Stomach smooth muscle (tissue), 2 donors: ENCODE results near the gene SLC25A25.

ENCODE experiments used
- H3K27ac ChIP-seq: one replicate; pipeline ENCODE4 v1.7.0; 2013; ENCODE audit warnings: mild to moderate bottlenecking, low read length, inconsistent platforms
- H3K27me3 ChIP-seq, 2 donors: one replicate each; pipeline ENCODE4 v1.7.0; 2013; ENCODE audit warnings: low read length in 2 of 2; ENCODE audit not compliant: insufficient read depth in 2 of 2, control insufficient read depth in 1 of 2
- H3K36me3 ChIP-seq, 2 donors: one replicate each; pipeline ENCODE4 v1.7.0; 2013; ENCODE audit warnings: low read length in 2 of 2; ENCODE audit not compliant: control insufficient read depth in 2 of 2, insufficient read depth in 2 of 2
- H3K4me1 ChIP-seq: one replicate; pipeline ENCODE4 v1.7.0; 2013; ENCODE audit warnings: low read length; ENCODE audit not compliant: control insufficient read depth, insufficient read depth
- H3K4me3 ChIP-seq, 2 donors: one replicate each; pipeline ENCODE4 v1.7.0; 2013; ENCODE audit warnings: low read length in 2 of 2
- H3K9ac ChIP-seq, 2 donors: one replicate each; pipeline ENCODE4 v1.7.0; 2013; ENCODE audit warnings: low read length in 2 of 2, mild to moderate bottlenecking in 1 of 2
- H3K9me3 ChIP-seq, 2 donors: one replicate each; pipeline ENCODE4 v1.7.0; 2013; ENCODE audit warnings: low read length in 2 of 2; ENCODE audit not compliant: control insufficient read depth in 2 of 2
- donor health status: healthy.
- donor health status: Pancreatic carcinoma.

The SLC25A25 gene

DNA sequence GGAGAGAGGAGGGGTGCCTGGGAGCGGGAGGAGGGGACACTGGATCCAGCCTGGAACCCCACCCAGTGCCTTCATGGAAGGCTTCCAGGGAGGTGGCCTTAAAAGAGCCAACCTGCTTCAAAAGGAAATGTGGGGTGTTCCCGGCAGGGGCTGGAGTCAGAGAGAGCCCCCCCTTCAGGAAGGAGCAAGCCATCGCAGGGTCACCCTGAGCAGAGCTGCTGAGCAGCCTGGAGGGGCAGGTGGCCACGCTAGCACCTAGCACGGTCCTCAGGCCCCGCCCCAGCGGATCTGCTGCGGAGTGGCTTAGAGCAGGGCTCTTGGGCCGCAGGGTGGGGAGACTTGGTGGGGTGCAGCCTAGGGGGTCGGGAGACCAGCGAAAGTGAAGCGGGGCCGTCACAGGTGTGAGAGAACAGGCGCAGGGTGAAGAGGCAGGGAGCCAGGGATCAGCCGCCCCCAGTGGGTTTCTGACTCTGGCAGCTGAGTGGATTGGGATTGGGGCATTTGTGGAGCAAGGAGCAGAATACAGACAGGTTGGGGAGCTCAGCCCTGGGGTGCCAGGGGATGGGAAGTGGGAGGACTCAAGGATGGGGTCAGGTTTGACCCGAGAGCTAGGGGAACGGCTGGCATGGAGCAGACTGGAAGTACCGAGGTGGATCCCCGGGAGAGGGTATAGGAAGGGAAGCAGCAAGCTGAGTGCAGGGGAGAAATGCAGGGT, 82.7 kb downstream of the SLC25A25 start:
- no peaks in the 10 kb centered on the region for H3K36me3 ChIP-seq
- H3K4me3 ChIP-seq = no peak overlapping the region
- no peak overlapping the region for H3K27ac ChIP-seq
- H3K9ac ChIP-seq = no peak overlapping the region
- H3K27me3 ChIP-seq = no peaks in the 10 kb centered on the region
- no peaks in the 10 kb centered on the region for H3K9me3 ChIP-seq
- H3K4me1 ChIP-seq = peaks cover 3% of the 10 kb centered on the region

DNA sequence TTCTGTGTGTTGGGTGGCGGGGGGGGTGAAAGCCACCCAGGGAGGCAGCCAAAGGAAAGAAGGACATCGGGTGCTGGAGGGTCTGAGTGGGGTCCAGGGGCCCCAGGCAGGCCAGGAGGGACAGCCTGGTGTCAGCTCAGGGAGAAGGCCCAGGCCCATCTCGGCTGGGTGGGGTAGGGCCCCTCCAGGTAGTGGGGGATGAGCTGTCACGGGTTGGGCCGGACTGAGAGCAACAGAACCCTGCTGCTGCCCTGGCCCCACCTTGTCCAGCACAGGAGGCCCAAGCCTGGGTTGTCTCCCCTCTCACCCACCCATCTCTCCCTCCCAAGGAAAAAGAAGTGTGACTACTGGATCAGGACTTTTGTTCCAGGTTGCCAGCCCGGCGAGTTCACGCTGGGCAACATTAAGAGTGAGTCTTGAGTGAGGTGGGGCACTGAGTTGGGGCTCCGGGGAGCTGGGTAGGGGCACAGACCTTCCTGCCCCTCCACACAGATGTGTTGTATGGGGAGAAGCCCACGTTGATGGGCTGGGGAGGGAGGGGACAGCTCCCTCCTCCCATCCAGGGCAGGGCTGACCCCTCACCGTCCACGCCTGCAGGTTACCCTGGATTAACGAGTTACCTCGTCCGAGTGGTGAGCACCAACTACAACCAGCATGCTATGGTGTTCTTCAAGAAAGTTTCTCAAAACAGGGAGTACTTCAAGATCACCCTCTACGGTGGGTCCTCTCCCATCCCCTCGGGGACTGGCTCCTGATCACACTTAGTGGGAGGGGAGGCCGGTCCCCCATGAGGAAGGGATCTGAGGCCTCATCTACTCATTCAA, 83.5 kb downstream of the SLC25A25 start:
- Histone ChIP-seq H3K9ac (no peak overlapping the region), H3K27me3 (no peaks in the 10 kb centered on the region), H3K9me3 (no peaks in the 10 kb centered on the region), H3K27ac (no peak overlapping the region), H3K4me3 (no peak overlapping the region), H3K4me1 (peaks cover 3% of the 10 kb centered on the region), H3K36me3 (no peaks in the 10 kb centered on the region)

DNA sequence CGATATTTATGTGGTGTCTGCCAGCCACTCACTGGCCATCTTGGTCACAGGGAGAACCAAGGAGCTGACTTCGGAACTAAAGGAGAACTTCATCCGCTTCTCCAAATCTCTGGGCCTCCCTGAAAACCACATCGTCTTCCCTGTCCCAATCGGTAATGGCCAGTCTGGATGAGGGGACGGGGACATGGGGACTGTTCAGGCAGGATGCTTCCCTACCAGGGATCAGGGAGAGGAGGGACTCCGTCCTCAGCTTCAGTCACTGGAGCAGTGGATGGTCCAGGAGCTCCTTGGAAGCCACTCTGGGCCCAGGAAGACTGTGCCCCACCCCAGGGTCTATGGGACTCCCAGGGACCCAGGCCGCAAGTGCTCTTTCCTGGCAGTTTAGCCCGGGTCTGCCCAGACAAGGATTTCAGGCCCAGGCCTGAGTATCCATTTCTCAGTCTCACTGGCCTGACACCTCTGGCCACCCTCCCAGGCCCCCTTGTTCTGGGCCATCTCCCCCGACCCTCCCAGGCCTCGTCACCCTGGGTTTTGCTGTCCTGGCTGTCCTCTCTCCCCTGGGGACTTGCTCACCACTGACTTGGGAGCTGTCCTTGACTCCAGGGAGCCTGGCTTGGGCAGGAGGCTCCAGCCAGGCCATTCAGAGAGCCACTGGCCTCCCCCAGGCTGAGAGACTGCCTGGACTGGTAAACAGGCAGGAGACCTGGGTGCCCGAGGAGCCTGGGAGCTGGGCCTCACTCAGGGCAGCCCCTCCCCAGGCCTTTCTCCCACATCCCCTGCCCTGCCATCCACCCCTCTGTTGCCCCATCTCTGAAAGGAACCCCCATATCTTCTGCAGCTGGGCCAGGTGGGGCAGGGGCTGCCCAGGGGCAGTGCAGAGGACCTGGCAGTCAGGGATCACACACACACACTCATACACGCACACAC, 84.4 kb downstream of the SLC25A25 start:
- Histone ChIP-seq H3K9me3 (no peaks in the 10 kb centered on the region), H3K4me1 (peaks cover 3% of the 10 kb centered on the region), H3K36me3 (no peaks in the 10 kb centered on the region), H3K4me3 (no peak overlapping the region), H3K9ac (no peak overlapping the region), H3K27ac (no peak overlapping the region), H3K27me3 (no peaks in the 10 kb centered on the region)

DNA sequence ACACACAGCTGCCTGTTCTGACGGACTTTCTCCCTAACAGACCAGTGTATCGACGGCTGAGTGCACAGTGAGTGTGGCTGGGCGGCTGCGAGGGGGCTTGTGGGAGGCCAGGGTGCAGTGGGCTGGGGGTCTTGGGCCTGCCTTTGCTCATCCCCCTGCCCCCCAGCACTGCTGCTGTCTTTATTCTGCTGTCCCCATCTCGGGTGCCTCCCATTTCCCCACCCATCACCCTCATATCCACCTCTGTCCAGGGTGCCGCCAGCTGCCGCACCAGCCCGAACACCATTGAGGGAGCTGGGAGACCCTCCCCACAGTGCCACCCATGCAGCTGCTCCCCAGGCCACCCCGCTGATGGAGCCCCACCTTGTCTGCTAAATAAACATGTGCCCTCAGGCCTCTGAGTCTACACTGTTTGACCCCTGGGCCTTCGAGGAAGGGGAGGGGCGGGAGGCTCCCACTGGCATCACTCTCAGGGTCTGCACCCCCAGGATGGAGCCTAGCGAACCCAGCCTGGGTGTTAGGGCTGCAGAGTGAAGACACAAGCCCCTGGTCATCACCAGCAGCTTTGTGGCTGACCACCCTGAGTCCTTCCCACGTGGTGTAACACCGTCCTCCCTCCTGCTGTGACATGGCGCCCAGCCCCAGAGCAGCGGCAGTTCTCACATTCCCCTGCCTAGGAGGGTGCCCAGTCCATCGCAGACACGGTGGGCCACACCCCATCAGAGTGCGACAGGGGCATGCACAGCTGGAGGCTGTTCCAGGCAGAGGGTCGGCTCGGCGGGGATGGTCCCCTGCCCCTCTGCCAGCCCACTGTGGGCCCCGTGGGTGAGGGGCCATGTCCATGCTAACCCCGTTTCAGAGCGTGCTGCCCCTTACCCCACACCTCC, 85.3 kb downstream of the SLC25A25 start:
- no peaks in the 10 kb centered on the region for H3K9me3 ChIP-seq
- no peaks in the 10 kb centered on the region for H3K36me3 ChIP-seq
- no peaks in the 10 kb centered on the region for H3K27me3 ChIP-seq
- H3K9ac ChIP-seq = no peak overlapping the region
- no peak overlapping the region for H3K4me3 ChIP-seq
- peaks cover 3% of the 10 kb centered on the region for H3K4me1 ChIP-seq
- no peak overlapping the region for H3K27ac ChIP-seq

DNA sequence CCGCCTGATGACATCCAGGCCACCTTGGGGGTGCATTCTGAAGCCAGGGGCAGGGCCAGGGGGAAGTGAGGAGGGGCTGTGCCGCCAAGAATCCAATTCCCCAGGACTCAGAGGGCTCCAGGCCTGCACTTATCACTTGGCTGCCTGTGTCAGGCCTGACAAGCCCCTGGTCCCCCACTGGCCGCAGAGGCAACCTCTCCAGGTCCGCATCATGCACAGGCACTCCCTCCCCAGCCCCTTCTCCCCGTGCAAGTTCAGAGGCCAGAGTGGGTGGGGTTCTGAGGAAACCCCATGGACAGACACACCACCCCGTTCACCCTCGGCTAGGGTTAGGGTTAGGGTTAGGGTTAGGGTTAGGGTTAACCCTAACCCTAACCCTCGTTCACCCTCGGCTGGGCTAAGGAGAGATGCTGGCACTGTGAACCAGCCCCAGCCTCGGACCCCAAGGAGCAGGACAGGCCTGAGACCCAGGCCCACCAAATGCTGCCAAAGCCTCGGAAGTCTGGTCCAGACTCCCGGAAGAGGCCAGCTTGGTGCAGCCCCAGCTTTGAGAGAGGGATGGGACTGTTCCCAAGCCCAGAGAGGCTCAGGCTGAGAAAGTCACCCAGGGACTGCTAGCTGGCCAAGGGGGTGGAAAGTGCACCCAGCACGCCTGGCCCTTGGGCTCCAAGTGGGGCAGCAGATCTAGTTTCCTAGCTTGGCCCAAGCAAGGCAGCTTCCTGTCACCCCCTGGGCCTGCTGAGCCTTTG, 86.1 kb downstream of the SLC25A25 start:
- no peaks in the 10 kb centered on the region for H3K36me3 ChIP-seq
- H3K27ac ChIP-seq = no peak overlapping the region

DNA sequence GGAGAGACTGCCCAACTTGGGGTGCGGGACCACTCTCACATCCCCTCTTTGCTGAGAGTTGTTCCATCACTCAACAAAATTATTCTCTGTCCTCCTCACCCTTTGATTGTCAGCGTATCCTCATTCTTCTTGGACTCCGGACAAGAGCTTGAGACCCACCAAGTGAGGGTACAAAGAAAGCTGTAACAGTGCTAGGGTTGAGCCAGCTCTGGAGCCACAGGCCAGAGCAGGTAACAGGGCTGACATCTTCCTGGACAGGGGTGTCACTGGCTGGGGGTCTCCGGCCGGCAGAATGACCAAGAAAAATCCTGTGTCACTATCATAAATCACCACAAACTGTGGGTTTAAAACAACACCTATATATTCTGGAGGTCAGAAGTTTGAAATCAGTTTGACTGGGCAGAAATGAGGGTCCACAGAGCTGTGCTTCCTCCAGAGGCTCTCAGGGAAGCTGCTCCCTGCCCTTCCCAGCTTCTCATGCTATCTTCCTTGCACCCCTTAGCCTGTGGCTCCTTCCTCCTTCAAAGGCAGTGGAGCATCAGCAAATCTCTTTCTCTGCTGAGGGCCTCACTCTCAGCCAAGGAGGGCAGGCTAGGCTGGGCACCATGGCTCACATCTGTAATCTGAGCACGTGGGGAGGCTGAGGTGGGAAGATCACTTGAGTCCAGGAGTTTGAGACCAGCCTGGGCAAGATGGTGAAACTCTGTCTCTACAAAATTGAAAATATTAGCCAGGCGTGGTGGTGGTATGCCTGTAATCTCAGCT, 87.9 kb downstream of the SLC25A25 start:
- H3K27ac ChIP-seq = no peak overlapping the region
- H3K4me1 ChIP-seq = peaks cover 12% of the 10 kb centered on the region
- H3K9me3 ChIP-seq = no peaks in the 10 kb centered on the region
- no peaks in the 10 kb centered on the region for H3K36me3 ChIP-seq
- H3K4me3 ChIP-seq = no peak overlapping the region
- no peaks in the 10 kb centered on the region for H3K27me3 ChIP-seq
- H3K9ac ChIP-seq = no peak overlapping the region

More for the DNA sequence above, 86.1 kb downstream of the SLC25A25 start:
- Histone ChIP-seq H3K4me1 (no peaks in the 10 kb centered on the region), H3K4me3 (no peak overlapping the region), H3K27me3 (no peaks in the 10 kb centered on the region), H3K9ac (no peak overlapping the region), H3K9me3 (no peaks in the 10 kb centered on the region)
